Measurements from ENCODE around the gene COL9A3. TPM values are rescaled to one million over a fixed set of nuclear protein-coding genes. Genes with fewer than 3 reads are reported as not detected.

Gene COL9A3
- total RNA-seq, 1 experiment from 2014 or later = 136 TPM

DNA sequence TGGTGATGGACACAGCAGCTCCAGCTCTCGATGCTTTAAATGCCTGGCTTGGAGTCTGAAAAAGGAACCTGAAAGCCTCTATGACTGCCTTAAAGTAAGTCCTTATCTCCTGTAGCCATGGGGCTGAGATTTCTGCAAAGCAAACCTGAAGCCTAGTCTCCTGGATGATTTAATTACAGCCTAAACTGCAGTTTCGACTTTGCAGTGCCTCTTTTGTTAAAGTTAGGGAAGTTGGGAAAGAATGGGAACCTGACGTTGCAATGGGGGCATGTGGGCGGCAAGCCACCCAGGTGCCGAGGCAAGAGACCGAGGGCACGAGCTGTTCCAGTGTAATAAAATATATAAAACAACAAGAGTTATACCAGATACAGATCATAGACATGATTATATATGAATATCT, 56.4 kb downstream of the COL9A3 start:
- H3K27me3 Mint-ChIP-seq (ENCODE audit: low read depth) = no peaks in the 10 kb centered on the region; the same call in 1 of the 2 replicates

More for the DNA sequence above, 56.4 kb downstream of the COL9A3 start:
- Mint-ChIP-seq H3K36me3 (no peaks in the 10 kb centered on the region), H3K27ac (0 out of 2 replicates have a peak overlapping the region, but pooled peaks have one; percentile 36), H3K9me3 (no peaks in the 10 kb centered on the region), H3K4me1 (peaks cover 27% of the 10 kb centered on the region), H3K4me3 (no peak overlapping the region)
- TF ChIP-seq NR1H2 (CRISPR knock-in tag; IDR thresholded peaks at IDR 0.05) = no peak
- TF ChIP-seq, protein P1, sequence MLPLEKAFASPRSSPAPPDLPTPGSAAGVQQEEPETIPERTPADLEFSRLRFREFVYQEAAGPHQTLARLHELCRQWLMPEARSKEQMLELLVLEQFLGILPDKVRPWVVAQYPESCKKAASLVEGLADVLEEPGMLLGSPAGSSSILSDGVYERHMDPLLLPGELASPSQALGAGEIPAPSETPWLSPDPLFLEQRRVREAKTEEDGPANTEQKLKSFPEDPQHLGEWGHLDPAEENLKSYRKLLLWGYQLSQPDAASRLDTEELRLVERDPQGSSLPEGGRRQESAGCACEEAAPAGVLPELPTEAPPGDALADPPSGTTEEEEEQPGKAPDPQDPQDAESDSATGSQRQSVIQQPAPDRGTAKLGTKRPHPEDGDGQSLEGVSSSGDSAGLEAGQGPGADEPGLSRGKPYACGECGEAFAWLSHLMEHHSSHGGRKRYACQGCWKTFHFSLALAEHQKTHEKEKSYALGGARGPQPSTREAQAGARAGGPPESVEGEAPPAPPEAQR (CRISPR knock-in tag; IDR thresholded peaks at IDR 0.05) = no peak
- TF ChIP-seq, protein P2, sequence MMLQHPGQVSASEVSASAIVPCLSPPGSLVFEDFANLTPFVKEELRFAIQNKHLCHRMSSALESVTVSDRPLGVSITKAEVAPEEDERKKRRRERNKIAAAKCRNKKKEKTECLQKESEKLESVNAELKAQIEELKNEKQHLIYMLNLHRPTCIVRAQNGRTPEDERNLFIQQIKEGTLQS (CRISPR knock-in tag; conservative IDR thresholded peaks at IDR 0.05) = no peak
- TF ChIP-seq, protein P3, sequence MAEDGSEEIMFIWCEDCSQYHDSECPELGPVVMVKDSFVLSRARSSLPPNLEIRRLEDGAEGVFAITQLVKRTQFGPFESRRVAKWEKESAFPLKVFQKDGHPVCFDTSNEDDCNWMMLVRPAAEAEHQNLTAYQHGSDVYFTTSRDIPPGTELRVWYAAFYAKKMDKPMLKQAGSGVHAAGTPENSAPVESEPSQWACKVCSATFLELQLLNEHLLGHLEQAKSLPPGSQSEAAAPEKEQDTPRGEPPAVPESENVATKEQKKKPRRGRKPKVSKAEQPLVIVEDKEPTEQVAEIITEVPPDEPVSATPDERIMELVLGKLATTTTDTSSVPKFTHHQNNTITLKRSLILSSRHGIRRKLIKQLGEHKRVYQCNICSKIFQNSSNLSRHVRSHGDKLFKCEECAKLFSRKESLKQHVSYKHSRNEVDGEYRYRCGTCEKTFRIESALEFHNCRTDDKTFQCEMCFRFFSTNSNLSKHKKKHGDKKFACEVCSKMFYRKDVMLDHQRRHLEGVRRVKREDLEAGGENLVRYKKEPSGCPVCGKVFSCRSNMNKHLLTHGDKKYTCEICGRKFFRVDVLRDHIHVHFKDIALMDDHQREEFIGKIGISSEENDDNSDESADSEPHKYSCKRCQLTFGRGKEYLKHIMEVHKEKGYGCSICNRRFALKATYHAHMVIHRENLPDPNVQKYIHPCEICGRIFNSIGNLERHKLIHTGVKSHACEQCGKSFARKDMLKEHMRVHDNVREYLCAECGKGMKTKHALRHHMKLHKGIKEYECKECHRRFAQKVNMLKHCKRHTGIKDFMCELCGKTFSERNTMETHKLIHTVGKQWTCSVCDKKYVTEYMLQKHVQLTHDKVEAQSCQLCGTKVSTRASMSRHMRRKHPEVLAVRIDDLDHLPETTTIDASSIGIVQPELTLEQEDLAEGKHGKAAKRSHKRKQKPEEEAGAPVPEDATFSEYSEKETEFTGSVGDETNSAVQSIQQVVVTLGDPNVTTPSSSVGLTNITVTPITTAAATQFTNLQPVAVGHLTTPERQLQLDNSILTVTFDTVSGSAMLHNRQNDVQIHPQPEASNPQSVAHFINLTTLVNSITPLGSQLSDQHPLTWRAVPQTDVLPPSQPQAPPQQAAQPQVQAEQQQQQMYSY (CRISPR knock-in tag; IDR thresholded peaks at IDR 0.05) = no peak
- no peak for TF ChIP-seq NFYB (CRISPR knock-in tag; conservative IDR thresholded peaks at IDR 0.05; ENCODE audit: low read depth)
- TF ChIP-seq, protein P4, sequence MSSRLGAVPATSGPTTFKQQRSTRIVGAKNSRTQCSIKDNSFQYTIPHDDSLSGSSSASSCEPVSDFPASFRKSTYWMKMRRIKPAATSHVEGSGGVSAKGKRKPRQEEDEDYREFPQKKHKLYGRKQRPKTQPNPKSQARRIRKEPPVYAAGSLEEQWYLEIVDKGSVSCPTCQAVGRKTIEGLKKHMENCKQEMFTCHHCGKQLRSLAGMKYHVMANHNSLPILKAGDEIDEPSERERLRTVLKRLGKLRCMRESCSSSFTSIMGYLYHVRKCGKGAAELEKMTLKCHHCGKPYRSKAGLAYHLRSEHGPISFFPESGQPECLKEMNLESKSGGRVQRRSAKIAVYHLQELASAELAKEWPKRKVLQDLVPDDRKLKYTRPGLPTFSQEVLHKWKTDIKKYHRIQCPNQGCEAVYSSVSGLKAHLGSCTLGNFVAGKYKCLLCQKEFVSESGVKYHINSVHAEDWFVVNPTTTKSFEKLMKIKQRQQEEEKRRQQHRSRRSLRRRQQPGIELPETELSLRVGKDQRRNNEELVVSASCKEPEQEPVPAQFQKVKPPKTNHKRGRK (CRISPR knock-in tag; IDR thresholded peaks at IDR 0.05; ENCODE audit: borderline replicate concordance) = no peak
- no peak for TF ChIP-seq ZNF396 (CRISPR knock-in tag; IDR thresholded peaks at IDR 0.05; ENCODE audit: borderline replicate concordance)
- TF ChIP-seq, protein P5, sequence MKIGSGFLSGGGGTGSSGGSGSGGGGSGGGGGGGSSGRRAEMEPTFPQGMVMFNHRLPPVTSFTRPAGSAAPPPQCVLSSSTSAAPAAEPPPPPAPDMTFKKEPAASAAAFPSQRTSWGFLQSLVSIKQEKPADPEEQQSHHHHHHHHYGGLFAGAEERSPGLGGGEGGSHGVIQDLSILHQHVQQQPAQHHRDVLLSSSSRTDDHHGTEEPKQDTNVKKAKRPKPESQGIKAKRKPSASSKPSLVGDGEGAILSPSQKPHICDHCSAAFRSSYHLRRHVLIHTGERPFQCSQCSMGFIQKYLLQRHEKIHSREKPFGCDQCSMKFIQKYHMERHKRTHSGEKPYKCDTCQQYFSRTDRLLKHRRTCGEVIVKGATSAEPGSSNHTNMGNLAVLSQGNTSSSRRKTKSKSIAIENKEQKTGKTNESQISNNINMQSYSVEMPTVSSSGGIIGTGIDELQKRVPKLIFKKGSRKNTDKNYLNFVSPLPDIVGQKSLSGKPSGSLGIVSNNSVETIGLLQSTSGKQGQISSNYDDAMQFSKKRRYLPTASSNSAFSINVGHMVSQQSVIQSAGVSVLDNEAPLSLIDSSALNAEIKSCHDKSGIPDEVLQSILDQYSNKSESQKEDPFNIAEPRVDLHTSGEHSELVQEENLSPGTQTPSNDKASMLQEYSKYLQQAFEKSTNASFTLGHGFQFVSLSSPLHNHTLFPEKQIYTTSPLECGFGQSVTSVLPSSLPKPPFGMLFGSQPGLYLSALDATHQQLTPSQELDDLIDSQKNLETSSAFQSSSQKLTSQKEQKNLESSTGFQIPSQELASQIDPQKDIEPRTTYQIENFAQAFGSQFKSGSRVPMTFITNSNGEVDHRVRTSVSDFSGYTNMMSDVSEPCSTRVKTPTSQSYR (CRISPR knock-in tag; IDR thresholded peaks at IDR 0.05) = no peak
- TF ChIP-seq, protein P6, sequence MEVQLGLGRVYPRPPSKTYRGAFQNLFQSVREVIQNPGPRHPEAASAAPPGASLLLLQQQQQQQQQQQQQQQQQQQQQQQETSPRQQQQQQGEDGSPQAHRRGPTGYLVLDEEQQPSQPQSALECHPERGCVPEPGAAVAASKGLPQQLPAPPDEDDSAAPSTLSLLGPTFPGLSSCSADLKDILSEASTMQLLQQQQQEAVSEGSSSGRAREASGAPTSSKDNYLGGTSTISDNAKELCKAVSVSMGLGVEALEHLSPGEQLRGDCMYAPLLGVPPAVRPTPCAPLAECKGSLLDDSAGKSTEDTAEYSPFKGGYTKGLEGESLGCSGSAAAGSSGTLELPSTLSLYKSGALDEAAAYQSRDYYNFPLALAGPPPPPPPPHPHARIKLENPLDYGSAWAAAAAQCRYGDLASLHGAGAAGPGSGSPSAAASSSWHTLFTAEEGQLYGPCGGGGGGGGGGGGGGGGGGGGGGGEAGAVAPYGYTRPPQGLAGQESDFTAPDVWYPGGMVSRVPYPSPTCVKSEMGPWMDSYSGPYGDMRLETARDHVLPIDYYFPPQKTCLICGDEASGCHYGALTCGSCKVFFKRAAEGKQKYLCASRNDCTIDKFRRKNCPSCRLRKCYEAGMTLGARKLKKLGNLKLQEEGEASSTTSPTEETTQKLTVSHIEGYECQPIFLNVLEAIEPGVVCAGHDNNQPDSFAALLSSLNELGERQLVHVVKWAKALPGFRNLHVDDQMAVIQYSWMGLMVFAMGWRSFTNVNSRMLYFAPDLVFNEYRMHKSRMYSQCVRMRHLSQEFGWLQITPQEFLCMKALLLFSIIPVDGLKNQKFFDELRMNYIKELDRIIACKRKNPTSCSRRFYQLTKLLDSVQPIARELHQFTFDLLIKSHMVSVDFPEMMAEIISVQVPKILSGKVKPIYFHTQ (CRISPR knock-in tag; IDR thresholded peaks at IDR 0.05) = no peak
- no peak for TF ChIP-seq FOXP1 (CRISPR knock-in tag; IDR thresholded peaks at IDR 0.05; ENCODE audit: borderline replicate concordance)
- TF ChIP-seq CREM (CRISPR knock-in tag; IDR thresholded peaks at IDR 0.05) = no peak
- no peak for TF ChIP-seq ZNF138 (CRISPR knock-in tag; conservative IDR thresholded peaks at IDR 0.05)
- TF ChIP-seq, protein P7, sequence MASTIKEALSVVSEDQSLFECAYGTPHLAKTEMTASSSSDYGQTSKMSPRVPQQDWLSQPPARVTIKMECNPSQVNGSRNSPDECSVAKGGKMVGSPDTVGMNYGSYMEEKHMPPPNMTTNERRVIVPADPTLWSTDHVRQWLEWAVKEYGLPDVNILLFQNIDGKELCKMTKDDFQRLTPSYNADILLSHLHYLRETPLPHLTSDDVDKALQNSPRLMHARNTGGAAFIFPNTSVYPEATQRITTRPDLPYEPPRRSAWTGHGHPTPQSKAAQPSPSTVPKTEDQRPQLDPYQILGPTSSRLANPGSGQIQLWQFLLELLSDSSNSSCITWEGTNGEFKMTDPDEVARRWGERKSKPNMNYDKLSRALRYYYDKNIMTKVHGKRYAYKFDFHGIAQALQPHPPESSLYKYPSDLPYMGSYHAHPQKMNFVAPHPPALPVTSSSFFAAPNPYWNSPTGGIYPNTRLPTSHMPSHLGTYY (CRISPR knock-in tag; IDR thresholded peaks at IDR 0.05) = no peak
- TF ChIP-seq, protein P8, sequence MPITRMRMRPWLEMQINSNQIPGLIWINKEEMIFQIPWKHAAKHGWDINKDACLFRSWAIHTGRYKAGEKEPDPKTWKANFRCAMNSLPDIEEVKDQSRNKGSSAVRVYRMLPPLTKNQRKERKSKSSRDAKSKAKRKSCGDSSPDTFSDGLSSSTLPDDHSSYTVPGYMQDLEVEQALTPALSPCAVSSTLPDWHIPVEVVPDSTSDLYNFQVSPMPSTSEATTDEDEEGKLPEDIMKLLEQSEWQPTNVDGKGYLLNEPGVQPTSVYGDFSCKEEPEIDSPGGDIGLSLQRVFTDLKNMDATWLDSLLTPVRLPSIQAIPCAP (CRISPR knock-in tag; IDR thresholded peaks at IDR 0.05) = no peak
- TF ChIP-seq SOX15 (CRISPR knock-in tag; IDR thresholded peaks at IDR 0.05) = no peak
- TF ChIP-seq, protein P9, sequence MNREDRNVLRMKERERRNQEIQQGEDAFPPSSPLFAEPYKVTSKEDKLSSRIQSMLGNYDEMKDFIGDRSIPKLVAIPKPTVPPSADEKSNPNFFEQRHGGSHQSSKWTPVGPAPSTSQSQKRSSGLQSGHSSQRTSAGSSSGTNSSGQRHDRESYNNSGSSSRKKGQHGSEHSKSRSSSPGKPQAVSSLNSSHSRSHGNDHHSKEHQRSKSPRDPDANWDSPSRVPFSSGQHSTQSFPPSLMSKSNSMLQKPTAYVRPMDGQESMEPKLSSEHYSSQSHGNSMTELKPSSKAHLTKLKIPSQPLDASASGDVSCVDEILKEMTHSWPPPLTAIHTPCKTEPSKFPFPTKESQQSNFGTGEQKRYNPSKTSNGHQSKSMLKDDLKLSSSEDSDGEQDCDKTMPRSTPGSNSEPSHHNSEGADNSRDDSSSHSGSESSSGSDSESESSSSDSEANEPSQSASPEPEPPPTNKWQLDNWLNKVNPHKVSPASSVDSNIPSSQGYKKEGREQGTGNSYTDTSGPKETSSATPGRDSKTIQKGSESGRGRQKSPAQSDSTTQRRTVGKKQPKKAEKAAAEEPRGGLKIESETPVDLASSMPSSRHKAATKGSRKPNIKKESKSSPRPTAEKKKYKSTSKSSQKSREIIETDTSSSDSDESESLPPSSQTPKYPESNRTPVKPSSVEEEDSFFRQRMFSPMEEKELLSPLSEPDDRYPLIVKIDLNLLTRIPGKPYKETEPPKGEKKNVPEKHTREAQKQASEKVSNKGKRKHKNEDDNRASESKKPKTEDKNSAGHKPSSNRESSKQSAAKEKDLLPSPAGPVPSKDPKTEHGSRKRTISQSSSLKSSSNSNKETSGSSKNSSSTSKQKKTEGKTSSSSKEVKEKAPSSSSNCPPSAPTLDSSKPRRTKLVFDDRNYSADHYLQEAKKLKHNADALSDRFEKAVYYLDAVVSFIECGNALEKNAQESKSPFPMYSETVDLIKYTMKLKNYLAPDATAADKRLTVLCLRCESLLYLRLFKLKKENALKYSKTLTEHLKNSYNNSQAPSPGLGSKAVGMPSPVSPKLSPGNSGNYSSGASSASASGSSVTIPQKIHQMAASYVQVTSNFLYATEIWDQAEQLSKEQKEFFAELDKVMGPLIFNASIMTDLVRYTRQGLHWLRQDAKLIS (CRISPR knock-in tag; IDR thresholded peaks at IDR 0.05; ENCODE audit: borderline replicate concordance) = no peak
- no peak for TF ChIP-seq GRHL2 (CRISPR knock-in tag; IDR thresholded peaks at IDR 0.05; ENCODE audit: insufficient replicate concordance, severe bottlenecking)
- DNase-seq (ENCODE audit: low spot score) (no peak), ATAC-seq (no peak)
- ChIA-PET CTCF (interaction anchor here (0.8 to 2.3 kb wide), 9 partner anchors 21 to 300 kb away, joined by 3 to 8 read pairs (median 4); partner anchors contain the start of gene BHLHE23), POLR2A (no interaction called here)

Measured in WTC11 (cell line).